ENCODE measurements around the gene EXOG. TPM values are rescaled to one million over a fixed set of nuclear protein-coding genes. Genes with fewer than 3 reads are reported as not detected.

The EXOG gene
- polyA plus RNA-seq, 3 donors from 2014 or later: 2.9 to 19.6 (median 6.9) TPM

DNA sequence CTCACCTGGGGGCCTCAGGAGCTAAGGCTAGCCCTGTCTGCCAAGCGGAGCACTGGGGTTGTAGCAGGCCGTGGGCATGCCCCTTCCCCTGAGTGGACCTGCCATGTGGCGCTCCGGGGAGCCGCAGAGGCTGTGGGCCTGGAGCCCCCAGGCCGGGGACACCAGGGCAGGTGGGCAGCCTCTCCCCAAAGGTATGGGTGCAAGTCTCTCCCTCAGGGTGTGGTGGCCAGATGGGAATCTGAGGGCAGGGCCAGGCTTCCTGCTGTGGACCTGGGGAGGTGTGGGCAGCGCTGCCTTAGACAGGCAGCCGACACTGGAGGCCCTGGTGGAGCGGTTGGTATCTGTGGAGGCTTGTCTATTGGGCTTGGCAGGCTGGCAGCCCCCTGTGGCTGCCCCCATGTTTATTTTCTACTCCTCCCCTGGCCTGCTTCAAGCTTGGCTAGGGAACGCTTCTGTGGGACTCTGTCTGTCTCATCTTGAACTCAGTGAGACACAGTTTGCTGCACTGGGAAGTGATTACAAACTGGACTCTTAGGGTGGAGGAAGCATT, 36.6 kb upstream of the EXOG start:
- Mint-ChIP-seq H3K27me3 (ENCODE audit: low read depth in 3 of 3) (peaks cover under 1 to 2% (median 1%) of the 10 kb centered on the region in 3 donors), H3K4me1 (peaks cover 6 to 7% of the 10 kb centered on the region in 2 donors), H3K4me3 (no peak overlapping the region), H3K27ac (no peak overlapping the region), H3K9me3 (no peaks in the 10 kb centered on the region), H3K36me3 (no peaks in the 10 kb centered on the region)
- DNase-seq: no peak

DNA sequence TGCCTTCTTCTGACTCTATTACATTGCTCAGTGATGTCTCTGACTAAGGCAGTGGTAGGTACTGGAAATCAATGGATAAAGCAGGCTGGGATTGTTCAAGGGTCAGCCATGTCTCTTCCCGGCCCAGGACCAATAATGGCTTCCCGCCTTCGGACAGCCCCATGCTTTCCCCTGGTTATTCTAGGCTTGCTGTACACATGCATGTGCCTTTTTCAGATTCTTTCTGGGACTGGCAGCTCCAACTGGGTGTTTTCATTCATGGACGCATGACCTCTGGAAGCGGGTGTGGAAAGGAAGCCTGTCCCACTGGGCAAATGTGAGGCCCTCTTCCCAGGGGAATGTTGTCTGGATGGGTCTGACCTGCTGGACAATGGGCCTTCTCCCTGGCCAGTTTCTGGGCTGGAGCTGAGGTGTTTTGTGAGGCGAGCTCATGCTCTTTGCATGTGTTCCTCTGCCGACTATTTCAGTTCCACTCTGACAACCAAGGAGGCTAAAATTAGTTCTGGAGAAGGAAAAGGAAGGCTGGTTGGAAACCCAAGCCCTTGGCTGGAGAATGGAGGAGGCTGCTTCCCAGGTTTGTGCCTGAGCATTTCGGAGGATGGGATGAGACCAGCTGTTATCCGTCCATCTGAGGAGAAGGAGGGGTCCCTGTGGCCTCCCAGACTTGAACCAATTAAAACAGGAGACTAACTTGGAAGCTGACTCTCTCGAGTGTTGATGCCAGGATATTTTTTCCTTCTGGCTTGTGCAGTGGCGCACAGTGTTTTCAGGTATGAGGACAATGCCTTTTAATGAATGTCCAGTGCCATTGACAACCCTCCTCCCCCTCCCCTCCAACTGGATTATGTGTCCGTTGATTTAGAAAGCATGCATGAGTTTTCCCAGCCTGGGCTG, 35.5 kb upstream of the EXOG start:
- DNase-seq: no peak
- Mint-ChIP-seq H3K9me3 (no peaks in the 10 kb centered on the region), H3K27ac (no peak overlapping the region), H3K4me3 (no peak overlapping the region), H3K27me3 (ENCODE audit: low read depth in 3 of 3) (peaks cover 0 to 2% (median 1%) of the 10 kb centered on the region in 3 donors), H3K4me1 (peaks cover 2% of the 10 kb centered on the region in 2 donors), H3K36me3 (no peaks in the 10 kb centered on the region)

DNA sequence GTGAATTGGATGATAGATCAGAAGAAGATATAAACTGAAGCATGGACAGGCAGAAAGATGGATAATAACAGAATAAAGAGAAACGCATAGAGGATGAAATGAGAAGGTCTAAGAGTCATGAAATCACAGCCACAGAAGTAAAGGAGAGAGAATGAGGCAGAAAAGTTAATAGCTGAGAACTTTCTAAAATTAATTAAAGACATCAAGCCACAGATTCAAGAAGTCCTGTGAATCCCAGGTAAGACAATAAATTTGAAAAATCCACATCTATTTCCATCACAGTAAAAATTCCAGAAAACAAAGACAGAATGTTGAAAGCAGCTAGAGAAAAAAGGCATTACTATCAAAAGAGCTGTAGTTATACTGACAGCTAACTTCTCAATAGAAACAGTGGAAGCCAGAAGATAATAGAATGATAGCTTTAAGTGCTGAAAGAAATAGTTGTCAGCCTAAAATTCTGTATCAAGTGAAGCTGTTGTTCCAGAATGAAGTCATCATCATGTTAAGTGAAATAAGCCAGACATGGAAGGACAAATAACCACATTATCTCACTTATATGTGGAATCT, 30.5 kb upstream of the EXOG start:
- no peak for DNase-seq
- H3K27me3 Mint-ChIP-seq (ENCODE audit: low read depth in 3 of 3): peaks cover 0 to 1% (median 0%) of the 10 kb centered on the region in 3 donors
- H3K36me3 Mint-ChIP-seq: peaks cover 5 to 11% (median 8%) of the 10 kb centered on the region in 3 donors
- H3K4me3 Mint-ChIP-seq: no peak overlapping the region
- H3K4me1 Mint-ChIP-seq: no peaks in the 10 kb centered on the region
- H3K27ac Mint-ChIP-seq: no peak overlapping the region
- H3K9me3 Mint-ChIP-seq: peaks cover 3 to 13% (median 10%) of the 10 kb centered on the region in 6 donors

DNA sequence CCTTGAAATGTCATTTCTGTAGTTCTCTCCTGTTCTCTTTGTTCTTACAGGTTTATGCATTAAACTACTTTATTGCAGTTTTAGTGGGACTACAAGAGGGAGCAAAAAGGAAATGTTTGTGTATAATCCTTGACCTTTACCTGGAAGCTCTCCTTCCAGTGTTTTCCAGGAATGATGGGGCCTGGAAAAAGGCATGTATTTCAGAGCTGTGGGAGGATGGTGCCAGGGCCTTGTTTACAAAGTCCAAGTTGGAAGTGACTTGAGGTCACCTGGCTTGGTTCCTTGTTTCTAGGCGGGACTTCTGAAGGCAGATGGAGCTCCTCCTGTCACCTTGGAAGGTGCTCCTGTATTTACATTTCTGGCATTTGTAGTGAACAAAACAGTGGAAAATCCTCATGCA, 27.4 kb upstream of the EXOG start:
- H3K9me3 Mint-ChIP-seq: peaks cover 3 to 13% (median 10%) of the 10 kb centered on the region in 6 donors
- H3K27me3 Mint-ChIP-seq (ENCODE audit: low read depth in 3 of 3): no peaks in the 10 kb centered on the region
- no peak for DNase-seq

DNA sequence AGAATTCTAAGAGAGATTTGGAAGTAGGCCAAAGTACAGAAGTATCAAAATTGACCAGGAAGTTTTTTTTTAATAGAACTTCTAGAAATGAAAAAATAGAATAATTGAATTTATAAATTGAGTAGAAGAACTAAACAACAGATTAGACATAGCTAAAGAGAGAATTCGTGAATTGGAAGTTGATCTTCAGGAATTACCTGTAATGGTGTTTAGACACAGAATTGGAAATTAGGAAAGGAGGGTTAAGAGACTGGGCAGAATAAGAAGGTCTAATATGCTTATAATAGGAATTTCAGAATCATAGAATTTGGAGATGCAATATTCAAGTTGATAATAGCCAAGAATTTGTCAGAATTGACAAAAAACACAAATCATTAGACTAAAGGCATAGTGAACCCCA, 26.3 kb upstream of the EXOG start:
- Mint-ChIP-seq H3K27ac (no peak overlapping the region), H3K9me3 (peaks cover 3 to 13% (median 10%) of the 10 kb centered on the region in 6 donors)

More for the DNA sequence above, 27.4 kb upstream of the EXOG start:
- Mint-ChIP-seq H3K4me1 (peaks cover 0 to 2% of the 10 kb centered on the region in 2 donors), H3K27ac (no peak overlapping the region), H3K36me3 (peaks cover 5 to 11% (median 8%) of the 10 kb centered on the region in 3 donors), H3K4me3 (no peak overlapping the region)

DNA sequence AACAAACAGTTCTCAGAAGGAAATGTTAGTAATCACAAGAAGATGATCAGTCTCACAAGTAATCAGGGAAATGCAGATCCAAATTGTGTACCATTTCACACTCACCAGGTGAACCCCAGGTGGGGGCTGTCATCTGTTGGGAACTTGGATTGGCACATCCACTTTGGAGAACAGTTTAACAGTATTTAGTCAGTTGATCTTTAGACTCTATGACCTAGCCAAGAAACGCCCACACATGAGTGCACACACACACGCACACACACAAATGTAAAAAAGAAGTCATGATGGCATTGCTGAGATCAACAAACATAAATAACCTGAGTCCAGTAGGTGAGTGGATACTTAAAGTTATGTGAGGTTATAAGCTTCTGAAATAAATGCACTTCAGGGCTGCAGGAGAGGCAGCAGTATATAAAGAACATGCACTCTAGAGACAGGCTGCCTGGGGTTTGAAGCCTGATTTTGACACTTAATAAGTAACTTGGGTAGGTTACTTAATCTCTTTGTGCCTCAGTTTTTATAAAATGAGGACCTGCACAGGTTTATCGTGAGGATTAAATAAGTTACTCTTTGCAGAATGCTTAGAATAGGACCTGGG, 24.8 kb upstream of the EXOG start:
- Mint-ChIP-seq H3K4me1 (peaks cover 0 to 2% of the 10 kb centered on the region in 2 donors), H3K36me3 (peaks cover 5 to 11% (median 8%) of the 10 kb centered on the region in 3 donors), H3K27ac (no peak overlapping the region), H3K4me3 (no peak overlapping the region), H3K9me3 (peaks cover 3 to 13% (median 10%) of the 10 kb centered on the region in 6 donors), H3K27me3 (ENCODE audit: low read depth in 3 of 3) (no peaks in the 10 kb centered on the region)
- DNase-seq: no peak

More for the DNA sequence above, 26.3 kb upstream of the EXOG start:
- Mint-ChIP-seq H3K4me3 (no peak overlapping the region), H3K36me3 (peaks cover 5 to 11% (median 8%) of the 10 kb centered on the region in 3 donors), H3K4me1 (peaks cover 0 to 2% of the 10 kb centered on the region in 2 donors), H3K27me3 (ENCODE audit: low read depth in 3 of 3) (no peaks in the 10 kb centered on the region)
- DNase-seq: no peak

DNA sequence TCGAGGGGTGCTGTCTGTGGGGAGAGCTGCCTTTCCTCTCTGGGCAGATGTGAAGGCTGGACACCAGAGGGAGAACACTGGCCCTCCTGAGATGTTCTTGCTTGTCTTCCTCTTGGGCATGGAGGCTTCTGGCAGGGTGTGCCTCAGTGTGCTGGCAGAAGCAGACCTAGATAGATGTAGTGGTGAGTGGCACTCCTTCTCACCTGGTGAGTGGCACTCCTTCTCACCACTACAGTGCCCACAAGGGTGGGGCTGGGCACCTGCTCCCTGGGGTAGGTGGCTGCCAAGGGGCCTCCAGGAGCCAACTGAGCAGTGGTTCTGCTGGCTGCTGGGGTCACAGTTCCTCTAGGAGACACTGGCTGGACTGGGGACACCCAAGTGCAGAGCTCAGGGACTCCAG, 23.8 kb upstream of the EXOG start:
- H3K27me3 Mint-ChIP-seq (ENCODE audit: low read depth in 3 of 3): no peaks in the 10 kb centered on the region
- H3K27ac Mint-ChIP-seq: no peak overlapping the region
- peaks cover 0 to 2% of the 10 kb centered on the region in 2 donors for H3K4me1 Mint-ChIP-seq
- peaks cover 5 to 11% (median 8%) of the 10 kb centered on the region in 3 donors for H3K36me3 Mint-ChIP-seq
- peaks cover 3 to 13% (median 10%) of the 10 kb centered on the region in 6 donors for H3K9me3 Mint-ChIP-seq
- no peak overlapping the region for H3K4me3 Mint-ChIP-seq
- no peak for DNase-seq

DNA sequence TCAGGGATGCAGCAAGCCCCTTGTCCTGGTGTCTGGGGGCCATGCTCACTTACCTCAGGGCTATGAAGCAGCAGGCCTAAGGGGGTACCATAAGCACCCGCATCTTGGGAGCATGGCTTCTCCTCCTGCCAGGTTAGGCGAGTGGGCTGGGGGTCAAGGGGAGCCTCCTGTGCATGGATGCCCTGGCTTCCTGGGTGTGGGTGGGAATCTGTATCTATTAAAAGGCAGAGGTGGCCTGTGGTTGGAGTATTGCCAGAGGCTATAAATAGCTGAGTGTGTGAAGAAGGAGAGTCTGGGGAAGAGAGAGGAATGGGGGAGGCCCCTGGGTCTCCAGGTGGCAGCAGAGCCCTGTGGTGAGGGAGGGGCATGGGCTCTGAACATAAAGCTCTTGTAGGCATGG, 22.9 kb upstream of the EXOG start:
- no peak for DNase-seq
- peaks cover 0 to 2% of the 10 kb centered on the region in 2 donors for H3K4me1 Mint-ChIP-seq
- H3K36me3 Mint-ChIP-seq: peaks cover 5 to 11% (median 8%) of the 10 kb centered on the region in 3 donors
- peaks cover 3 to 13% (median 10%) of the 10 kb centered on the region in 6 donors for H3K9me3 Mint-ChIP-seq
- no peak overlapping the region for H3K27ac Mint-ChIP-seq
- H3K4me3 Mint-ChIP-seq: no peak overlapping the region
- H3K27me3 Mint-ChIP-seq (ENCODE audit: low read depth in 3 of 3): no peaks in the 10 kb centered on the region

DNA sequence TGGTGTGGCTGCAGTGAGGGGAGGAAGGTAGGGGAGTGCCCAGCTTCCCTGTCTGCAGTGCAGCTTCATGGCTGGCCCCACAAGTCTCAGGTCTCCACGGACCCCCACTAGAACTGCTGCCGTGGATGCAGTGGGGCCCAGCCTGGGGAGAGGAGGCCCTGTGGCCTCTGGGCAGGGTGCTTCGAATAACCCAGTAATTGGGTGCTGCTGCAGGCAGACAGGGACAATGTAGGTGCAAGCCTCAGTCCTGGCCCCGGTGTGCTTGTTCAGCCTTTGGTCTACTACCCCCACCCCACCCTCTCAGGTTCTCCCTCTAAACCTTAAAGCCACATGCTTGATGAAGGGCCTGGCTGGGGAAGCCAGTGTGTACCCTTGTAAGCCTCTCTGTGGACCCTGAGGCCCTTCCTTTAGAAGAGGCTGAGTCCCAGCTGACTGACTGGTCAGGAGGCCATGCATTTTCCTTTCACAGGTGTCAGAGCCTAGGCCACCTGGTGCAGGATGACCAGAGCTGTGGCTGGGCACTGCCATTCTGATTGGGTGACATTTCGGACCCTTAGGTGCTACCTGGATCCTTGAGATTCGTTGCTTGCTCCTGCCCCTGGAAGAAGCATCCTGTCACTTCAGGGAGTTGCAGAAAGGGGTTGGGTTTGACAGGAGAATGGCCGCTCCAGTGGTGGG, 21.1 kb upstream of the EXOG start:
- no peaks in the 10 kb centered on the region for H3K27me3 Mint-ChIP-seq (ENCODE audit: low read depth in 3 of 3)
- H3K27ac Mint-ChIP-seq: no peak overlapping the region
- DNase-seq: no peak
- peaks cover 0 to 2% of the 10 kb centered on the region in 2 donors for H3K4me1 Mint-ChIP-seq
- H3K9me3 Mint-ChIP-seq: peaks cover 0 to 1% (median 0%) of the 10 kb centered on the region in 6 donors
- peaks cover 0 to 4% (median under 1%) of the 10 kb centered on the region in 3 donors for H3K36me3 Mint-ChIP-seq
- no peak overlapping the region for H3K4me3 Mint-ChIP-seq

DNA sequence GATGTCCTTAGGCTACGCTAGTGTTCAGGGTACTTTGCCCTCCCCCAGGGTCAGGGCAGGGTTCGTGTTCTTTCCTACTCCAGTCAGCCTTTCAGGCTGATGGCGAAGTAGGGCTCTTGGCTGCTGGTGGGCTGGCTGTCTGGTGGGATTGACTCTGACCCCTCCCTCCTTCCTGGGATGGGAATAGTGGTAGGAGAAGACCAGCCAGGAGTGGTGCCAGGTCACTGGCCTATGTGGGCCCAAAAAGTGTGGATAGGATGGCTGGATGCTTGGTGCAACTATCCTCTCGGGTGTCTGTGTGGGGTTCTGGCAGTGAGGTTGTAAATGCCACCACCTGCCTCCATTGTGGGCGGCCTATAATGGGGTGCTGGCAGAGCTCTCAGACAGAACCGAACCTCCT, 20.4 kb upstream of the EXOG start:
- H3K27ac Mint-ChIP-seq: peak overlapping the region in 1 of 6 donors; percentile 0

DNA sequence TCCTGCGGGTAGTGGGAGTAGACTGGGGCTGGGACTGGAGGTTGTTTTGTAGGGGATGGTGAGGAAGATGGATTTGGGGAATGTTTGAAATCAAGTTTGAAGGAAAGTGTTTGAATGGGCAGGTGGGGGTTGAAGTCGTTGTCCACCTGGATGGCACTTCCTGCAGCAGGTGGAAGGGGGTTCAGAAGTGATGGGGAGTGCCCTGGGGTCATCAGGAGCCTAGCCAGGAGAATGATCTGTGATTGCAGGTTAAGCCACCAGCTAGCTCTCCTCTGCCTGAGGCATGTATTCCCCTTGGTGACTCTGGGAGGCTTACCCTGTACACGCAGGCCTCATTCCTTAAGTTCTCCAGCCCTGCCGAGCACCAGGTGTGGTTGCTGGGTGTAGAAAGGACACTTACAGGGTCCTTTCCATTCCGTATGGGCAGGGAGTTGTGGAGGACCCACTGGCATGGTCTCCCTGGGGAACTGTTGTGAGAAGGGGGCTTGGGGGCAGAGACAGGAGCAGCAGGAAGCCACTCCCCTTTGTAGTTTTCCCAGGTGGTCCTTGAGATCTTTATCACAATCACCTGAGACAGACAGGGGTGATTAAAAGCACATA, 19.9 kb upstream of the EXOG start:
- Mint-ChIP-seq H3K36me3 (peaks cover 0 to 4% (median 0%) of the 10 kb centered on the region in 3 donors), H3K4me1 (peaks cover 0 to 2% of the 10 kb centered on the region in 2 donors), H3K4me3 (no peak overlapping the region), H3K9me3 (no peaks in the 10 kb centered on the region), H3K27ac (peak overlapping the region in 1 of 6 donors; percentile 0), H3K27me3 (ENCODE audit: low read depth in 3 of 3) (no peaks in the 10 kb centered on the region)
- DNase-seq: no peak

More for the DNA sequence above, 20.4 kb upstream of the EXOG start:
- H3K4me3 Mint-ChIP-seq: no peak overlapping the region
- no peaks in the 10 kb centered on the region for H3K9me3 Mint-ChIP-seq
- no peak for DNase-seq
- H3K36me3 Mint-ChIP-seq: peaks cover 0 to 4% (median 0%) of the 10 kb centered on the region in 3 donors
- H3K27me3 Mint-ChIP-seq (ENCODE audit: low read depth in 3 of 3): no peaks in the 10 kb centered on the region
- peaks cover 0 to 2% of the 10 kb centered on the region in 2 donors for H3K4me1 Mint-ChIP-seq

DNA sequence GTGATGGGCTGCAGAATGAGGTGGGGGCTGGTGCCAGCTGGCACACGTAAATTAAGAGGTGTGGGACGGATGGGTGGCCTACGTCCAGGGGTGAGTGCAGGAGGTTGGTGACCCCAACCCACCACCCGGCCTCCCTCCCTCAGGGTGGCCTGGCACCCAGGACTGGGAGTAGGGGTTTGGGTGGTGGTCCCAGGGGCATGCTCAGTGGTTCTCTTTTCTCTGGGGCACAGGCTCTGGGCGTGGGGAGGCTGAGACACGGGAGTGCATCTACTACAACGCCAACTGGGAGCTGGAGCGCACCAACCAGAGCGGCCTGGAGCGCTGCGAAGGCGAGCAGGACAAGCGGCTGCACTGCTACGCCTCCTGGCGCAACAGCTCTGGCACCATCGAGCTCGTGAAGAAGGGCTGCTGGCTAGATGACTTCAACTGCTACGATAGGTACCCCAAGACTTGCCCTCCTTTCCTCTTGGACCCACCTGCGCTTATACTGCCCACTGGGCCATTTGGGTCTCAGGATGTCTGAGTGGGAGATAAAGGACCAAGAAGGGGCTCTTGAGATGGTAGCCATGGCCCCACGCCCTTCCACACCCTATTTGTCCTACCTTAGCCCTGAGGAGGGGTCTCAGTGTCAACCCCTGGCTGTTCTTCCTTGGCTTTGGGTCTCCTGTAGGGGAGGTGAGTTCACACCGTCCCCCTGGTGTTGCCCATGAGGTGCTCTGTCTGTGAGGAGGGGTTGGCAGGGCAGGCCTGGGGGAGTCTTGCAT, 18.9 kb upstream of the EXOG start:
- peaks cover 0 to 2% of the 10 kb centered on the region in 2 donors for H3K4me1 Mint-ChIP-seq

More for the DNA sequence above, 18.9 kb upstream of the EXOG start:
- no peak for DNase-seq
- H3K36me3 Mint-ChIP-seq: peaks cover 0 to 7% (median 0%) of the 10 kb centered on the region in 3 donors
- no peak overlapping the region for H3K27ac Mint-ChIP-seq
- no peak overlapping the region for H3K4me3 Mint-ChIP-seq
- no peaks in the 10 kb centered on the region for H3K9me3 Mint-ChIP-seq
- H3K27me3 Mint-ChIP-seq (ENCODE audit: low read depth in 3 of 3): no peaks in the 10 kb centered on the region
